Activated naive CD4-positive, alpha-beta T cell (primary cell): ENCODE data around the gene FNDC10.
"Not testable (repeated sequence)": the region's sequence is repeated elsewhere in the genome, so short reads cannot be mapped to it uniquely, and the experiment has no call there.

Experiments
- DNase-seq, 4 experiments: peaks; one replicate each; lab custom pipeline; 2025; lab: John Stamatoyannopoulos, UW

FNDC10 gene

GRCh38 chr1:1567152-1567875, 32.6 kb downstream of the FNDC10 start:
- no peak for DNase-seq

DNA sequence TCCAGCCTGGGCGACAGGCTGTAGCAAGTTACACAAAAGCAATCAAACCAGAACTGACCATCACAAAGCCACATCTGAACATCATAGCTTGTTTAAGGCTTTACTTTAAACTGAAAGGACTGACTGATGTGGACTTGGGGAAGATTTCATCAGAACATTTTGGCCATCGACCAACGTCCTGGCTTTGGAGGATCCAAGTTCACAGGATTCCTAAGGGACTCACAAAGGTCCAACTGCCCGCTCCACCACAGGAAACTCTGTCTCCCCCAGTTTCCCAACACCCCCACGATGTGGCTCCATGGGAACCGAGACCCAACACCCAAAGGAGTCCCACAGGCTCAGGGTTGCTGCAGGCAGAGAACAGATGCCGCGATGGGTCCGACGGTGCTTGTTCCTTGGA, 34.6 kb downstream of the FNDC10 start:
- DNase-seq, result no peak

DNA sequence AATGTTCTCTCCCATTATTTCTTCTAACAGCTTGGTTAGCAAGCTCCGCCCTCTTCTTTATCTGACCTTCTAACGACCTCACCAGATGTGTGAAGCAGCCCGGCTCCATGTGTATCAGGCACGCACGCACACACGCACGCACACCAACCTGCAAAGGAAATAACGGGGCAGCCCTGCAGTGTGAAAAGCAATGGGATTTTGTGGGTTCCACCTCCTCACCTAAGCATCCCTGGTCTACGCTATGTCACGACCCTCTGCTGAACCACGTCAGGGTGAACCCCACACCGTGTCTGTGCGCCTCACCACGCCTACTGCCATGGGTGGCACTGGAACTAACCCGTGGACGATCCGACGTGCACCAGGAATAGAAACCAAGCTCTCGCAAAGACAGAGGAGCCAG, 35.7 kb downstream of the FNDC10 start:
- DNase-seq, result no peak

- no peak for DNase-seq
Observed at GRCh38 chr1:1563688-1564087, 36.2 kb downstream of the FNDC10 start.

- DNase-seq, result no peak
Observed at GRCh38 chr1:1562556-1563195, 37.3 kb downstream of the FNDC10 start.

DNA sequence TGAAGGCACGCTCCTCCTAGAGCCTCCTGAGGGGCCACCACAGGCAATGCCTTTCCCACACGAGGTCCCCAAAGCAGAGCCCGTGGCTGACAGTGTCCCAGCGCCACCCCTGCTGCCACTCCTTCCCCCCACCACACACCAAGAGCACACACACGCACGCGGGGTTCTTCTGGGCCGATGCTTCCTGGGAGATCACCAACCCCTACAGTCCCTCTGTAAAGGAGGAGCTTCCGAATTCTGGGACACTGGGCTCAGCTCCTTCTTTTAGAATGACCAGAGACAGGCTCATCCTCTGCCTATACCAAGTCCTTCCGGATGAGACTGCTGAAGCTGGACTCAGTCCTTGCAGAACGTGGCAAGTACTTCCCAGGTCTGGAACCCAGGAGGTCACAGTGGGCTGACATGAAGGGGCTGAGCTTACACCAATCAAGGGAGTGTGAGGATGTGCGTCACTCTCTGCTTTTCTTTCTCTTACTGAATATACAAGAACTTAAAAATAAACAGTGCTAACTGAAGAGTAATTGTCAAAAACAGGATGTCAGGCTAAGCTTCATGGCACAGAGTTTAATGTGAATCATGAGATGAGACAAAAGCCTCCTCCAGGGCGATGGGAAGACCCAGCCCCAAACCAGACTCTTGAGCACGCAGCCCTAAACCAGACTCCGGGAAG, 38.0 kb downstream of the FNDC10 start:
- DNase-seq, result no peak

DNA sequence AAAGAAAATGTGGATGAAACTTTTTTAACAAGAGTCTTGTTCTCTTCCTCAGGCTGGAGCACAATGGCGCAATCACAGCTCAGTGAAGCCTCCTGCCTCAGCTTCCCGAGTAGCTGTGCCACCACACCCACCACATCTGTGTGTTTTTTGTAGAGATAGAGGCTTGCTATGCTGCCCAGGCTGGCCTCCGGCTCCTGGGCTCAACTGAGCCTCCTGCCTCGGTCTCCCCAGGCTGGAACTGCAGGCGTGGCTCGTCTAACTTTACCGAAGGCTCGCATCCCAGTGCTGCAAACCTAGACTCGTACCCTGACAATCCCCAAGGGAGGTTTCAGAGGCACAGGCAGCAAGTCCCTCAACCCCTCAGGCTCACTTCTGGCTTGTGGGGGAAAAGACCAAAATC, 39.8 kb downstream of the FNDC10 start:
- DNase-seq, result no peak

GRCh38 chr1:1559066-1559465, 40.9 kb downstream of the FNDC10 start:
- DNase-seq, result no peak

- no peak for DNase-seq
Observed at GRCh38 chr1:1558591-1558990, 41.3 kb downstream of the FNDC10 start.

GRCh38 chr1:1557688-1558087, 42.2 kb downstream of the FNDC10 start:
- not testable (repeated sequence) for DNase-seq

GRCh38 chr1:1556961-1557360, 43.0 kb downstream of the FNDC10 start:
- DNase-seq, result not testable (repeated sequence)

- no peak for DNase-seq
Observed at GRCh38 chr1:1556505-1556904, 43.4 kb downstream of the FNDC10 start.

- no peak for DNase-seq
Observed at GRCh38 chr1:1554926-1555915, 44.7 kb downstream of the FNDC10 start.

DNA sequence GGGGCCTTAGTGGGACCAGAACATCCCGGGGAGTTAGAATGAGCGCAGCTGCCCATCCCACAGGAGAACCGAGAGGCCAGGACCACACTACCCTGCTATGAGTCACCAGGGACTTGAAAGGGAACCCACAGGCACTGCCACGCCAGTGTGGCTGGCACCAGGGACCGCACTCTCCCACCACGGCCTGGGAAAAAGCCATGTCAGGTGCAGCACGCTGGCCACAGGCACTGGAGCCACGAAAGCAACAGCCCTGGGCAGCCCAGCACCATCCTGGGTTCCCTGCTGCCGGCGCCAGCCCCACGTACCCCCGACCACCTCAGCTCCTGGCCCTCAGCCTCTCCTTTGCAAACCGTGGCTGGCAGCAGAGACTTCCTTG, 45.4 kb downstream of the FNDC10 start:
- no peak for DNase-seq

DNA sequence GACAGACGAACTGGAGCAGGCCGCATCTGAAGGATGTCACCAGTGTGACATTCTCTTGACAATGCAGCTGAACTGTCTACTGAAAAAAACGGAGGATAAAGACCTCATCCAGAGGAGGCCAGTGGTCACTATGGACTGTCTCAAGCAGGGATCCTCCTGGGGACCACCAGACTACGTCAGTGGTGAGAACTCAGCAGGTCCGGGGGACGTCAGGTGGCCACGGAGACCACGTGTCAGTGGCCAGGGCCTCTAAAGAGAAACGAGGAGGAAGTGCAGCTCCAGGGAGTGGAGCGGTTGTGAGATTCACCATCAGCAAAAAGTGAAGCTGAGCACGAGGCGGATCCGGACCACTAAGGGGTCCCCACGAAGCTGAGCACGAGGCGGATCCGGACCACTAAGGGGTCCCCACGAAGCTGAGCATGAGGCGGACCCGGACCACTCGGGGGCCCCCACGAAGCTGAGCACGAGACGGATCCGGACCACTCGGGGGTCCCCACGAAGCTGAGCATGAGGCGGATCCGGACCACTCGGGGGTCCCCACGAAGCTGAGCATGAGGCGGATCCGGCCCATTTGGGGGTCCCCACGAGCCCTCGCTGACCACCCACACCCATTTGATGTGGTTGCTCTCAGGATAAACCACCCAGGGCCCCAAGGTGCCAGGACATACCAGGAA, 46.0 kb downstream of the FNDC10 start:
- DNase-seq, result no peak

GRCh38 chr1:1552263-1552639, 47.7 kb downstream of the FNDC10 start:
- DNase-seq, result no peak

DNA sequence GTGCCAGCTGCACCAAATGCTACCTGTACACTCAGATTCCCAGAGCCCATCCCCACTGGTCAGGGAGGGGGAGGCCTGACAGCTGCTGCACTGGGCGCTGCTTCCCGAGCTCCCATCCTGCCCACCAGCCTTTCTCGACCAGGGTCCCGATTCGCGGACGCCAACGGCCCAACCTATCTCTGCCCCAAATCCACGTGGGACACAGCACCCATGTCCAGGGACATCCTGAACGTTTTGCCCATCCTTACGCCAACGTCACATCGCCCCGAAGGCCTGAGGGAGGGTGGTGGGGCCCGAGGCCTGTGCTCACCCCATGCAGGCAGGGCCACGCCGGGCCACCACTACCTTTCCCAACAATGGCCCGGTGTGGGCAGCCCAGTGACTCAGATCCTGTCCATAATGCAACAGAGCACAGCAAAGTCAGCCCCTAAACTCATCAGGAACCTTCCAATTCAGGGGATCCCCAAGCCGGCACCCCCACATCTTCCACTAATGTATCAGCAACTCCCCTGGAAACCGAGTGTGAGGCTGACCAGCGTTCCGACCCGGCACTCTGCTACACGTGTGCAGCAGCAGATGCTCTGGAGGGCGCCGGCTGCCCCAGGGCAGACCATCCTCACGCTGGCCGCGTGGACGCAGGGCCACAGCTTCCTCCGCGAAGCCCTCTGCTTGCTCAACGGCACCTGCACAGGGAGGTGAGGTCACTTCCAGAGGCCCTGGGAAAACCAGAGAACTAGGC, 48.2 kb downstream of the FNDC10 start:
- no peak for DNase-seq

- no peak for DNase-seq
Observed at GRCh38 chr1:1550591-1551432, 49.1 kb downstream of the FNDC10 start.

GRCh38 chr1:1550087-1550486, 49.8 kb downstream of the FNDC10 start:
- DNase-seq, result no peak

DNA sequence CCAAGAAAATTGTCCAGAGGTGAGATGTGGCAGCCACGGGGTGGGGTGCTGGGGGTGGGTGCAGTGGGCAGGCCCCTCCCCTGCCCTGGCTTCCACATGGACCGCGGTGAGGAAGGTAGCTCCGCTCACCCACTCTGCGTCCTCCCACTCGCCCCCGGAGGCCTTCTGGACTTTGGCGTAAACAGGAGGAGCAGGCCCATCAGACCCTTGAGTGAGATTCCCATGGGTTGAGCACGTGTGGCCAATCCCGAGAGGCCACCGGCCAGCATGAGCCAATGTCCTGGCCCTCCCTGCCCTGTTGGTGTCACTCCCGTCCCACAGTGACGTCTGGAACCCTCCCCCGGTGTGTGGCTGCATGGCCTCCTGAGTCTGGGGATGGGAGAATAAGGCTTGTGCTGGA, 51.3 kb downstream of the FNDC10 start:
- DNase-seq, result no peak
